ENCODE measurements around the gene TMEM132C. TPM values are rescaled to one million over a fixed set of nuclear protein-coding genes. Genes with fewer than 3 reads are reported as not detected.

TMEM132C gene
- total and polyA plus RNA-seq, 2 donors (not counting 1 experiment from before 2014, with no cell fraction given), result not detected

DNA sequence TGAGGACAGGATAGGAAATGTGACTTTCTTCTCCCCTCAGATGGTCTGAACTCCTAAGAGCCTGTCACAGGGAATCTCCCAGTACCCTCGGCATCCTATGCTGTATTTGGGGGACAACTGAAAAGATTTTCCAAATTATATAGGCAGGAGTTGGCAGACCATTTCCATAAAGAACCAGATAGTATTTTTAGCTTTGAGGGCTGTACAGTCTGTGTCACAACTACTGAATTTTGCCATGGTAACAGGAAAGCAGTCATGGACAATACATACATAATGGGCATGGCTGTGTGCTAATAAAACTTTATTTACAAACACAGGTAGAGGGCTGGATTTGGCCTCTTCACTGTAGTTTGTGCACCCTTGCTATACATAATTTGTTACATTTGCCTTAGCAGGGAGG lies 30.4 kb upstream of the TMEM132C start:
- H4K20me1 ChIP-seq (ENCODE audit: control insufficient read depth, insufficient read depth, low read length, poor library complexity, severe bottlenecking), result no peaks in the 10 kb centered on the region

DNA sequence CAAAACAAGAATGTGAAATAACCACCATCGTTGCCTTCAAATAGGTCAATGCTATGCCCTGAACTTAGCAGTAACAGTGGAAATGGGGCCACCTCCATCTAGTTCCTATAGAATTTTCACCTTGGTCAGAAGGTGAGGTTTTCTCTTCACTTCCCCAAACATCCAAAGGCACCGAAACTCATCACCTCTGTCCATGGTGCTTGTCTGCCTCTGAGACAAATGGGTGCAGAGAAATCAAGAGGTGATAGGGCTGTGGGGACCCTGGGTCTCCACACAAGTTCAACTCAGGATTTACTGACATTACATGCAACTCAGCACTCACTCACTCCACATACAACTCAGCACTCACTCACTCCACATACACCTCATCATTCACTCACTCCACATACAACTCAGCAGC lies 26.2 kb upstream of the TMEM132C start:
- POLR2A ChIA-PET, result no interaction called here
- Histone ChIP-seq H3K79me2 (ENCODE audit: control insufficient read depth, insufficient read depth, low read length) (no peaks in the 10 kb centered on the region), H3K4me3 (ENCODE audit: control extremely low read depth in 1 of 5, extremely low read depth in 1 of 5, insufficient read depth in 1 of 5, low read depth in 2 of 5, low read length in 4 of 5) (no peak overlapping the region), H3K4me1 (ENCODE audit: control insufficient read depth in 2 of 2, insufficient read depth in 2 of 2, low read length in 2 of 2) (no peaks in the 10 kb centered on the region), H4K20me1 (ENCODE audit: control insufficient read depth, insufficient read depth, low read length, poor library complexity, severe bottlenecking) (no peaks in the 10 kb centered on the region), H2AFZ (ENCODE audit: insufficient read depth, low read depth, low read length, poor library complexity, severe bottlenecking) (no peak overlapping the region), H3K9ac (ENCODE audit: low read length) (no peak overlapping the region), H3K9me3 (ENCODE audit: control extremely low read depth in 1 of 3, control insufficient read depth in 2 of 3, insufficient read depth in 1 of 3, low read length in 2 of 3) (peaks cover 0 to 19% (median 0%) of the 10 kb centered on the region in 3 donors), H3K27ac (ENCODE audit: low read length in 2 of 2) (no peak overlapping the region), H3K27me3 (replicated peaks in 1 of 4; ENCODE audit: control extremely low read depth in 1 of 4, control insufficient read depth in 3 of 4, insufficient read depth in 4 of 4, low read length in 3 of 4) (no peaks in the 10 kb centered on the region), H3K4me2 (replicated peaks; ENCODE audit: low read depth, low read length, poor library complexity, severe bottlenecking) (no peak overlapping the region), H3K36me3 (replicated peaks in 1 of 2; ENCODE audit: control extremely low read depth in 1 of 2, control insufficient read depth in 1 of 2, extremely low read depth in 1 of 2, insufficient read depth in 2 of 2, low read length in 1 of 2) (no peaks in the 10 kb centered on the region)
- 70% methylated on average over 2 of the region's 2 CpGs for WGBS (ENCODE audit: insufficient coverage)
- CTCF ChIA-PET, result no interaction called here
- Mint-ChIP-seq H3K4me3 (no peak overlapping the region), H3K27ac (no peak overlapping the region), H3K27me3 (no peaks in the 10 kb centered on the region), H3K9me3 (ENCODE audit: insufficient read depth) (peaks cover 4% of the 10 kb centered on the region), H3K4me1 (no peaks in the 10 kb centered on the region)
- TF ChIP-seq EZH2 (IDR thresholded peaks at IDR 0.05; ENCODE audit: borderline replicate concordance, insufficient read depth, low read depth, low read length, poor library complexity, severe bottlenecking), result no peak
- TF ChIP-seq, protein P1, sequence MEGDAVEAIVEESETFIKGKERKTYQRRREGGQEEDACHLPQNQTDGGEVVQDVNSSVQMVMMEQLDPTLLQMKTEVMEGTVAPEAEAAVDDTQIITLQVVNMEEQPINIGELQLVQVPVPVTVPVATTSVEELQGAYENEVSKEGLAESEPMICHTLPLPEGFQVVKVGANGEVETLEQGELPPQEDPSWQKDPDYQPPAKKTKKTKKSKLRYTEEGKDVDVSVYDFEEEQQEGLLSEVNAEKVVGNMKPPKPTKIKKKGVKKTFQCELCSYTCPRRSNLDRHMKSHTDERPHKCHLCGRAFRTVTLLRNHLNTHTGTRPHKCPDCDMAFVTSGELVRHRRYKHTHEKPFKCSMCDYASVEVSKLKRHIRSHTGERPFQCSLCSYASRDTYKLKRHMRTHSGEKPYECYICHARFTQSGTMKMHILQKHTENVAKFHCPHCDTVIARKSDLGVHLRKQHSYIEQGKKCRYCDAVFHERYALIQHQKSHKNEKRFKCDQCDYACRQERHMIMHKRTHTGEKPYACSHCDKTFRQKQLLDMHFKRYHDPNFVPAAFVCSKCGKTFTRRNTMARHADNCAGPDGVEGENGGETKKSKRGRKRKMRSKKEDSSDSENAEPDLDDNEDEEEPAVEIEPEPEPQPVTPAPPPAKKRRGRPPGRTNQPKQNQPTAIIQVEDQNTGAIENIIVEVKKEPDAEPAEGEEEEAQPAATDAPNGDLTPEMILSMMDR (IDR thresholded peaks at IDR 0.05), result no peak
- intact Hi-C loops (cut with micrococcal nuclease), result no loop called here
- no peak for ATAC-seq (ENCODE audit: low read depth)
- no peak for DNase-seq

More for the DNA sequence above, 30.4 kb upstream of the TMEM132C start:
- DNase-seq, result no peak
- TF ChIP-seq, protein P1 (IDR thresholded peaks at IDR 0.05), result no peak
- no peak for TF ChIP-seq EZH2 (IDR thresholded peaks at IDR 0.05; ENCODE audit: borderline replicate concordance, insufficient read depth, low read depth, low read length, poor library complexity, severe bottlenecking)
- no peak overlapping the region for H3K27ac ChIP-seq (ENCODE audit: low read length in 2 of 2)
- ATAC-seq (ENCODE audit: low read depth), result no peak
- intact Hi-C loops (cut with micrococcal nuclease), result no loop called here
- no peak overlapping the region for H2AFZ ChIP-seq (ENCODE audit: insufficient read depth, low read depth, low read length, poor library complexity, severe bottlenecking)
- no CpG with 5 or more reads among the region's 1 CpG for WGBS (ENCODE audit: insufficient coverage)
- H3K4me2 ChIP-seq (replicated peaks; ENCODE audit: low read depth, low read length, poor library complexity, severe bottlenecking), result no peak overlapping the region
- Mint-ChIP-seq H3K9me3 (ENCODE audit: insufficient read depth) (no peaks in the 10 kb centered on the region), H3K27ac (no peak overlapping the region), H3K4me1 (no peaks in the 10 kb centered on the region), H3K4me3 (no peak overlapping the region), H3K27me3 (no peaks in the 10 kb centered on the region)
- ChIA-PET POLR2A (no interaction called here), CTCF (no interaction called here)
- peaks cover 0 to 10% (median 0%) of the 10 kb centered on the region in 3 donors for H3K9me3 ChIP-seq (ENCODE audit: control extremely low read depth in 1 of 3, control insufficient read depth in 2 of 3, insufficient read depth in 1 of 3, low read length in 2 of 3)
- no peak overlapping the region for H3K4me3 ChIP-seq (ENCODE audit: control extremely low read depth in 1 of 5, extremely low read depth in 1 of 5, insufficient read depth in 1 of 5, low read depth in 2 of 5, low read length in 4 of 5)
- H3K36me3 ChIP-seq (replicated peaks in 1 of 2; ENCODE audit: control extremely low read depth in 1 of 2, control insufficient read depth in 1 of 2, extremely low read depth in 1 of 2, insufficient read depth in 2 of 2, low read length in 1 of 2), result no peaks in the 10 kb centered on the region
- no peak overlapping the region for H3K9ac ChIP-seq (ENCODE audit: low read length)
- no peaks in the 10 kb centered on the region for H3K4me1 ChIP-seq (ENCODE audit: control insufficient read depth in 2 of 2, insufficient read depth in 2 of 2, low read length in 2 of 2)
- no peaks in the 10 kb centered on the region for H3K27me3 ChIP-seq (replicated peaks in 1 of 4; ENCODE audit: control extremely low read depth in 1 of 4, control insufficient read depth in 3 of 4, insufficient read depth in 4 of 4, low read length in 3 of 4)
- H3K79me2 ChIP-seq (ENCODE audit: control insufficient read depth, insufficient read depth, low read length), result no peaks in the 10 kb centered on the region

Measured in B cell (primary cell).